SH-SY5Y (cell line): ENCODE measurements around the gene CELSR1.

Experiments used
- GATA2 ChIP-seq: IDR thresholded peaks from 2 replicates; pipeline ENCODE4 v1.6.1; 2011; ENCODE audit warnings: mild to moderate bottlenecking, low read depth, low read length
- GATA3 ChIP-seq: IDR thresholded peaks from 2 replicates; pipeline ENCODE4 v1.6.1; 2011; ENCODE audit warnings: low read depth, mild to moderate bottlenecking, low read length, moderate library complexity

The CELSR1 gene

GRCh38 chr22:46519377-46519776 is 18.0 kb downstream of the CELSR1 start:
- TF ChIP-seq GATA2 (no peak), GATA3 (no peak)

- no peak for TF ChIP-seq GATA2
- TF ChIP-seq GATA3, result no peak
Measured at GRCh38 chr22:46518542-46519325, 18.7 kb downstream of the CELSR1 start.

- no peak for TF ChIP-seq GATA2
- TF ChIP-seq GATA3, result no peak
Measured at GRCh38 chr22:46518038-46518437, 19.4 kb downstream of the CELSR1 start.

- TF ChIP-seq GATA3 (no peak), GATA2 (no peak)
Measured at GRCh38 chr22:46517255-46517761, 20.1 kb downstream of the CELSR1 start.

- TF ChIP-seq GATA2 (no peak), GATA3 (no peak)
Measured at GRCh38 chr22:46516638-46517037, 20.8 kb downstream of the CELSR1 start.

GRCh38 chr22:46515208-46516111 is 22.0 kb downstream of the CELSR1 start:
- TF ChIP-seq GATA3 (no peak), GATA2 (no peak)

GRCh38 chr22:46514592-46515207 is 22.7 kb downstream of the CELSR1 start:
- TF ChIP-seq GATA2, result no peak
- no peak for TF ChIP-seq GATA3

- TF ChIP-seq GATA2, result no peak
- TF ChIP-seq GATA3, result no peak
Measured at GRCh38 chr22:46513908-46514550, 23.4 kb downstream of the CELSR1 start.

GRCh38 chr22:46512683-46513082 is 24.7 kb downstream of the CELSR1 start:
- TF ChIP-seq GATA2 (no peak), GATA3 (no peak)

GRCh38 chr22:46512039-46512370 is 25.4 kb downstream of the CELSR1 start:
- TF ChIP-seq GATA3 (no peak), GATA2 (no peak)

- TF ChIP-seq GATA2 (no peak), GATA3 (no peak)
Measured at GRCh38 chr22:46511151-46512038, 26.0 kb downstream of the CELSR1 start.

- TF ChIP-seq GATA2 (no peak), GATA3 (no peak)
Measured at GRCh38 chr22:46509416-46510089, 27.9 kb downstream of the CELSR1 start.

GRCh38 chr22:46508491-46508999 is 28.9 kb downstream of the CELSR1 start:
- no peak for TF ChIP-seq GATA3
- no peak for TF ChIP-seq GATA2
